Natural killer cell (primary cell): Measurements from ENCODE around the gene CTBP1. TPM values are rescaled to one million over a fixed set of nuclear protein-coding genes. Genes with fewer than 3 reads are reported as not detected.

ENCODE experiments used
- ATAC-seq, 3 donors: fragments of 150-1000 bp in 2 of 3; fragments of 200-7000 bp in 1 of 3; cut with Tn5 transposase; 1 replicate in 1 of 3; 2 replicates in 2 of 3; pipeline ENCODE4 v1.10.0; 2021; ENCODE audit warnings: mild to moderate bottlenecking in 2 of 3, moderate library complexity in 2 of 3
- DNase-seq, 2 donors: peaks; one replicate each; pipeline versions ENCODE4 v3.0.0 to v3.0.0-alpha.2; 2013 to 2021; ENCODE audit warnings: mixed read lengths in 1 of 2
- H3K27ac ChIP-seq: one replicate; pipeline ENCODE4 v1.5.1; 2013; ENCODE audit warnings: mild to moderate bottlenecking, low read length
- H3K27me3 ChIP-seq: one replicate; pipeline ENCODE4 v1.6.1; 2013; ENCODE audit warnings: low read length; ENCODE audit not compliant: control insufficient read depth, insufficient read depth
- H3K36me3 ChIP-seq: one replicate; pipeline ENCODE4 v1.6.1; 2013; ENCODE audit warnings: low read length; ENCODE audit not compliant: control insufficient read depth, insufficient read depth
- H3K4me1 ChIP-seq: one replicate; pipeline ENCODE4 v1.6.1; 2013; ENCODE audit warnings: low read length; ENCODE audit not compliant: control insufficient read depth, insufficient read depth
- H3K4me3 ChIP-seq: one replicate; pipeline ENCODE4 v1.5.1; 2013; ENCODE audit warnings: low read length
- H3K9me3 ChIP-seq: one replicate; pipeline ENCODE4 v1.6.1; 2013; ENCODE audit warnings: low read length; ENCODE audit not compliant: control insufficient read depth, insufficient read depth
- H3K27ac Mint-ChIP-seq, 2 donors: one replicate each; pipeline ENCODE4 v1.8.0; 2022; ENCODE audit warnings: mild to moderate bottlenecking in 2 of 2, mixed read lengths in 2 of 2, moderate library complexity in 1 of 2
- H3K27me3 Mint-ChIP-seq, 2 donors: one replicate each; pipeline ENCODE4 v1.8.0; 2022; ENCODE audit warnings: low read depth in 2 of 2, mixed read lengths in 2 of 2
- H3K36me3 Mint-ChIP-seq: one replicate; pipeline ENCODE4 v1.8.0; 2022; ENCODE audit warnings: mixed read lengths
- H3K4me1 Mint-ChIP-seq, 2 donors: one replicate each; pipeline ENCODE4 v1.8.0; 2022; ENCODE audit warnings: mixed read lengths in 2 of 2
- H3K4me3 Mint-ChIP-seq: one replicate; pipeline ENCODE4 v1.8.0; 2022; ENCODE audit warnings: mild to moderate bottlenecking, moderate library complexity, mixed read lengths
- H3K9me3 Mint-ChIP-seq, 2 donors: one replicate each; pipeline ENCODE4 v1.8.0; 2022; ENCODE audit warnings: mixed read lengths in 2 of 2
- CTCF ChIP-seq: fragments of 200-600 bp; IDR thresholded peaks from one replicate; pipeline ENCODE4 v1.8.0; 2022; ENCODE audit warnings: antibody characterized with exemption
- WGBS: methylation state at CpG from one replicate; pipeline ENCODE4 v1.1.7; 2013; ENCODE audit warnings: missing lambda C conversion rate; ENCODE audit not compliant: insufficient coverage; 5-methylcytosine and 5-hydroxymethylcytosine counted together
- intact Hi-C: fragments of 100-400 bp; cut with micrococcal nuclease; formaldehyde crosslinking; loops from one replicate; pipeline ENCODE4 v1.14.2; 2022
- total RNA-seq, 4 donors: library from RNA; stranded (reverse); fragments of 120-200 nt in 1 of 4; gene quantifications; one replicate each; pipeline versions ENCODE4 v1.2.3 to v1.2.4, GENCODE V29; 2013 to 2022

CTBP1 gene
- total RNA-seq, 3 donors from 2014 or later (not counting 1 experiment from before 2014, with no cell fraction given): 384 to 388 (median 388) TPM

GRCh38 chr4:1208266-1208961, 40.5 kb downstream of the CTBP1 start:
- Histone ChIP-seq H3K27me3 (no peaks in the 10 kb centered on the region), H3K9me3 (no peaks in the 10 kb centered on the region), H3K36me3 (peaks cover 39% of the 10 kb centered on the region), H3K27ac (no peak overlapping the region), H3K4me3 (no peak overlapping the region), H3K4me1 (peaks cover 55% of the 10 kb centered on the region)
- Mint-ChIP-seq H3K9me3 (no peaks in the 10 kb centered on the region), H3K4me1 (peaks cover 22 to 36% of the 10 kb centered on the region in 2 donors), H3K4me3 (no peak overlapping the region), H3K27ac (no peak overlapping the region), H3K36me3 (no peaks in the 10 kb centered on the region), H3K27me3 (no peaks in the 10 kb centered on the region)
- intact Hi-C loops: no loop called here
- DNase-seq (no peak), ATAC-seq (no peak)
- TF ChIP-seq CTCF: no peak
- 84% methylated on average over 37 of the region's 37 CpGs for WGBS

GRCh38 chr4:1207603-1208265, 41.2 kb downstream of the CTBP1 start:
- Histone ChIP-seq H3K9me3 (no peaks in the 10 kb centered on the region), H3K4me1 (peaks cover 61% of the 10 kb centered on the region), H3K4me3 (no peak overlapping the region), H3K27ac (no peak overlapping the region), H3K27me3 (no peaks in the 10 kb centered on the region), H3K36me3 (peaks cover 32% of the 10 kb centered on the region)
- ATAC-seq (no peak), DNase-seq (no peak)
- 96% methylated on average over 28 of the region's 31 CpGs for WGBS
- no peak for TF ChIP-seq CTCF
- H3K4me3 Mint-ChIP-seq: no peak overlapping the region
- H3K4me1 Mint-ChIP-seq: peaks cover 29 to 43% of the 10 kb centered on the region in 2 donors
- no peaks in the 10 kb centered on the region for H3K36me3 Mint-ChIP-seq
- no peaks in the 10 kb centered on the region for H3K27me3 Mint-ChIP-seq
- no peak overlapping the region for H3K27ac Mint-ChIP-seq
- intact Hi-C loops: no loop called here
- H3K9me3 Mint-ChIP-seq: no peaks in the 10 kb centered on the region

GRCh38 chr4:1207157-1207470, 41.8 kb downstream of the CTBP1 start:
- H3K27ac Mint-ChIP-seq: peak overlapping the region in 1 of 2 donors; percentile 51
- H3K27me3 Mint-ChIP-seq: no peaks in the 10 kb centered on the region
- no peak overlapping the region for H3K4me3 Mint-ChIP-seq
- ATAC-seq: no peak
- H3K36me3 ChIP-seq: peaks cover 26% of the 10 kb centered on the region
- no peaks in the 10 kb centered on the region for H3K36me3 Mint-ChIP-seq
- DNase-seq: no peak
- intact Hi-C loops: no loop called here
- peaks cover 68% of the 10 kb centered on the region for H3K4me1 ChIP-seq
- no peaks in the 10 kb centered on the region for H3K9me3 Mint-ChIP-seq
- no peaks in the 10 kb centered on the region for H3K9me3 ChIP-seq
- H3K27me3 ChIP-seq: no peaks in the 10 kb centered on the region
- peaks cover 33 to 49% of the 10 kb centered on the region in 2 donors for H3K4me1 Mint-ChIP-seq
- 91% methylated on average over 12 of the region's 12 CpGs for WGBS
- H3K27ac ChIP-seq: no peak overlapping the region
- H3K4me3 ChIP-seq: no peak overlapping the region
- no peak for TF ChIP-seq CTCF
